ENCODE measurements around the gene FZD10.

GRCh38 chr12:130145731-130146130 is 16.5 kb upstream of the FZD10 start:
- TF ChIP-seq EZH2 (IDR thresholded peaks at IDR 0.05; ENCODE audit: low read depth, unreplicated experiment) (no peak), EZH2phosphoT487 (IDR thresholded peaks at IDR 0.05; ENCODE audit: unreplicated experiment) (no peak), CTCF (conservative IDR thresholded peaks at IDR 0.05; ENCODE audit: low read depth in 2 of 2) (no peak), ZNF462 (CRISPR knock-in tag; IDR thresholded peaks at IDR 0.05) (no peak), POLR2AphosphoS5 (IDR thresholded peaks at IDR 0.05; ENCODE audit: low read depth) (no peak), CREB1 (CRISPR knock-in tag; IDR thresholded peaks at IDR 0.05; ENCODE audit: low read depth) (no peak), ZNF331 (CRISPR knock-in tag; IDR thresholded peaks at IDR 0.05; ENCODE audit: low read depth) (no peak), ETS1 (IDR thresholded peaks at IDR 0.05) (no peak), REST (IDR thresholded peaks at IDR 0.05; ENCODE audit: unreplicated experiment) (no peak), STAT1 (IDR thresholded peaks at IDR 0.05; ENCODE audit: unreplicated experiment) (no peak), JUNB (IDR thresholded peaks at IDR 0.05; ENCODE audit: unreplicated experiment) (no peak), ZNF114 (CRISPR knock-in tag; IDR thresholded peaks at IDR 0.05) (no peak), NANOG (IDR thresholded peaks at IDR 0.05; ENCODE audit: borderline replicate concordance) (no peak)

All from GM23338 (cell line).